Mucosa of descending colon (tissue), 3 donors: ENCODE data around the gene HSD17B10. TPM values are rescaled to one million over a fixed set of nuclear protein-coding genes. Genes with fewer than 3 reads are reported as not detected.

Experiments
- ATAC-seq: fragments of 200-7000 bp; cut with Tn5 transposase; one replicate; pipeline ENCODE4 v1.9.1; 2020; ENCODE audit warnings: mild to moderate bottlenecking, moderate library complexity
- DNase-seq, 3 donors: peaks; one replicate each; pipeline ENCODE4 v3.0.0-alpha.2; 2020
- H3K36me3 ChIP-seq: fragments of 200-600 bp; one replicate; pipeline ENCODE4 v1.8.0; 2021; ENCODE audit warnings: low read depth, mild to moderate bottlenecking
- H3K4me1 ChIP-seq: fragments of 200-600 bp; one replicate; pipeline ENCODE4 v1.8.0; 2021; ENCODE audit warnings: low read depth, mild to moderate bottlenecking
- H3K4me3 ChIP-seq: fragments of 200-600 bp; one replicate; pipeline ENCODE4 v1.8.0; 2021; ENCODE audit warnings: mild to moderate bottlenecking
- H3K9me3 ChIP-seq: fragments of 200-600 bp; one replicate; pipeline ENCODE4 v1.8.0; 2021; ENCODE audit warnings: mild to moderate bottlenecking
- CTCF ChIP-seq: fragments of 200-600 bp; IDR thresholded peaks from one replicate; pipeline ENCODE4 v1.8.0; 2022; ENCODE audit warnings: antibody characterized with exemption, mild to moderate bottlenecking
- intact Hi-C, 2 donors: fragments of 100-400 bp; cut with DNase I in 1 of 2; cut with micrococcal nuclease in 1 of 2; formaldehyde crosslinking; loops; one replicate each; pipeline versions ENCODE4 v1.11.0 to v1.11.1; 2022; cut with DNase I, micrococcal nuclease
- total RNA-seq, 3 donors: library from RNA; stranded (reverse); fragmentation: NEBNext Ultra II Directional in 2 of 3; extraction: Animal tissue kit (Norgen Biotek cat#: 25700) in 2 of 3; gene quantifications; one replicate each; pipeline versions ENCODE4 v1.2.1 to v1.2.4, GENCODE V29; 2021 to 2023
- donor health status: DM: no; HTN: no; CAD: no; lungs with moderate emphysema.
- donor health status: DM: no; HTN: no; CAD: no.
- donor health status: DM: no; HTN: yes; CAD: no.

The HSD17B10 gene
- total RNA-seq, 3 donors from 2014 or later = 53.4 to 75.8 (median 60.3) TPM

- DNase-seq (no peak), ATAC-seq (no peak)
- H3K4me1 ChIP-seq = no peaks in the 10 kb centered on the region
- no peak overlapping the region for H3K4me3 ChIP-seq
- intact Hi-C loops = no loop called here
- TF ChIP-seq CTCF = no peak
- H3K36me3 ChIP-seq = no peaks in the 10 kb centered on the region
- no peaks in the 10 kb centered on the region for H3K9me3 ChIP-seq
These were observed 3.0 kb upstream of the HSD17B10 start for GRCh38 chrX:53437206-53437605.

- no peaks in the 10 kb centered on the region for H3K4me1 ChIP-seq
- intact Hi-C loops = no loop called here
- no peaks in the 10 kb centered on the region for H3K36me3 ChIP-seq
- DNase-seq (peak in 2 of 3 donors; percentile 60 to 61), ATAC-seq (peak; percentile 67)
- H3K4me3 ChIP-seq = no peak overlapping the region
- peak; percentile 61 for TF ChIP-seq CTCF
- H3K9me3 ChIP-seq = no peaks in the 10 kb centered on the region
These were observed 1.8 kb upstream of the HSD17B10 start for GRCh38 chrX:53435997-53436396.

- Histone ChIP-seq H3K36me3 (no peaks in the 10 kb centered on the region), H3K4me1 (no peaks in the 10 kb centered on the region), H3K9me3 (no peaks in the 10 kb centered on the region), H3K4me3 (no peak overlapping the region)
- no peak for TF ChIP-seq CTCF
- intact Hi-C loops = no loop called here
- ATAC-seq (no peak), DNase-seq (no peak)
These were observed 3.9 kb downstream of the HSD17B10 start for GRCh38 chrX:53430231-53430630.

- Histone ChIP-seq H3K4me1 (no peaks in the 10 kb centered on the region), H3K4me3 (no peak overlapping the region), H3K9me3 (no peaks in the 10 kb centered on the region), H3K36me3 (no peaks in the 10 kb centered on the region)
- DNase-seq (no peak), ATAC-seq (no peak)
- no peak for TF ChIP-seq CTCF
- intact Hi-C loops = no loop called here
These were observed 4.4 kb downstream of the HSD17B10 start for GRCh38 chrX:53429755-53430154.

GRCh38 chrX:53422861-53423306 is 11.3 kb downstream of the HSD17B10 start, which contains the start of gene RIBC1:
Gene RIBC1, plus strand, starts transcription at chrX:53422873. Its CDS starts 3,404 bp downstream, at chrX:53426277.
- no peaks in the 10 kb centered on the region for H3K36me3 ChIP-seq
- no peaks in the 10 kb centered on the region for H3K9me3 ChIP-seq
- H3K4me1 ChIP-seq = peaks cover 7% of the 10 kb centered on the region
- DNase-seq (no peak), ATAC-seq (peak; percentile 3)
- intact Hi-C loops = no loop called here
- peak within 1 kb of the TSS; percentile 38 for H3K4me3 ChIP-seq
- no peak for TF ChIP-seq CTCF
